Measurements from ENCODE around the gene PRKCH.

Gene PRKCH

DNA sequence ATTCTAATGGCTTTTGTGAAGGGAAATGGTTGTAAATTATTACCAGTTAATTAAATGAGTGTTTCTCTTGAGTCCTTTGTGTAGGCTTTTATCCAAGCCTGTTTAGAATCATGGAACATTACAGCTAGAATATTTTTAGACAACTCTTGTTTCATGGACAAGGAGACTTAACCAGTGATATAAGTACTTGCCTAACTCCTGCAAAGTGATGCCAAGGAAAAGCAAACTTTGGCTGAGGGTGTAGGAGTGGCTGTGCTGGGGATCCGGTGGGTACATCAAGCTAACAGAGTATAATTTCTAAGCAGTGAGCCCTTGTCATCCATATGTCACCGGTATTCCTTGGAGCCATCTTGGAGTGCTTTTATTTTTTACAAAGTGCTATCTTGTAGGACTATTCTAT lies 61.5 kb downstream of the PRKCH start:
- no peak overlapping the region for H3K4me3 ChIP-seq (ENCODE audit: low read length)
- TF ChIP-seq, protein P1, sequence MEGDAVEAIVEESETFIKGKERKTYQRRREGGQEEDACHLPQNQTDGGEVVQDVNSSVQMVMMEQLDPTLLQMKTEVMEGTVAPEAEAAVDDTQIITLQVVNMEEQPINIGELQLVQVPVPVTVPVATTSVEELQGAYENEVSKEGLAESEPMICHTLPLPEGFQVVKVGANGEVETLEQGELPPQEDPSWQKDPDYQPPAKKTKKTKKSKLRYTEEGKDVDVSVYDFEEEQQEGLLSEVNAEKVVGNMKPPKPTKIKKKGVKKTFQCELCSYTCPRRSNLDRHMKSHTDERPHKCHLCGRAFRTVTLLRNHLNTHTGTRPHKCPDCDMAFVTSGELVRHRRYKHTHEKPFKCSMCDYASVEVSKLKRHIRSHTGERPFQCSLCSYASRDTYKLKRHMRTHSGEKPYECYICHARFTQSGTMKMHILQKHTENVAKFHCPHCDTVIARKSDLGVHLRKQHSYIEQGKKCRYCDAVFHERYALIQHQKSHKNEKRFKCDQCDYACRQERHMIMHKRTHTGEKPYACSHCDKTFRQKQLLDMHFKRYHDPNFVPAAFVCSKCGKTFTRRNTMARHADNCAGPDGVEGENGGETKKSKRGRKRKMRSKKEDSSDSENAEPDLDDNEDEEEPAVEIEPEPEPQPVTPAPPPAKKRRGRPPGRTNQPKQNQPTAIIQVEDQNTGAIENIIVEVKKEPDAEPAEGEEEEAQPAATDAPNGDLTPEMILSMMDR (IDR thresholded peaks at IDR 0.05; ENCODE audit: insufficient read depth, low read depth, low read length, missing control alignments): no peak
- DNase-seq (ENCODE audit: low read depth): no peak

DNA sequence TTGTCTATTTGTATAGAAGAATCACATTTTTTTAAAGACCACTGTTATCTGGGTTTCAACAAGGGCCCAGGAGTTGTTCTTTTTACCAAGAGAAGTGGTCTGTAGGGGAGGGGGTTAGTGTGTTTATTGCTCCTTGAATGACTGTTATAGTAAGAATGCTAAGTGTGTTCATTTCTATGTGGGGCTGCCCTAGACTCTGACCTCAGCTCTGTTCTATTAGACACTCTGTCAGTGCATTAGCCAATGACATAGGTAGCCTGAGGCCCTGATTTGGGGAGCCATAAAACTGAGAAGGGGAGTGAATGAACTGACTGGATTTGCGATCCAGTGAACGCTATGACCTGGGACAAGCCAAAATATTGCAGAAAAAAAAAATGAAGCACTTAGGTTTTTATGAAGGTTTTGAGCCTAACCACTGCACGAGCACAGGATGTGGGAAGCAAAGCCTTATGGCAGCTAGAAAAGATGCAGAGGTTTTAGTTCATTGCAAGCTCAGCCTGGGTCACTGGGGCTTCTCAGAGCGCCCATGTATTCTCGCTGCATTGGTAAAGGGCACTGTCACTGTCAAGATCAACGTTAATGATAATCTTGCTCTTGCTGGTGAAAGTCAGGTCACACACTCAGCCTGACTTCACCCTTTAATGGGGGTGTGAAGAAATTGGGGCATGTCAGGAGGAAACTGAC lies 63.8 kb downstream of the PRKCH start:
- TF ChIP-seq, protein P1 (IDR thresholded peaks at IDR 0.05; ENCODE audit: insufficient read depth, low read depth, low read length, missing control alignments): no peak
- no peak for DNase-seq (ENCODE audit: low read depth)
- no peak overlapping the region for H3K4me3 ChIP-seq (ENCODE audit: low read length)

DNA sequence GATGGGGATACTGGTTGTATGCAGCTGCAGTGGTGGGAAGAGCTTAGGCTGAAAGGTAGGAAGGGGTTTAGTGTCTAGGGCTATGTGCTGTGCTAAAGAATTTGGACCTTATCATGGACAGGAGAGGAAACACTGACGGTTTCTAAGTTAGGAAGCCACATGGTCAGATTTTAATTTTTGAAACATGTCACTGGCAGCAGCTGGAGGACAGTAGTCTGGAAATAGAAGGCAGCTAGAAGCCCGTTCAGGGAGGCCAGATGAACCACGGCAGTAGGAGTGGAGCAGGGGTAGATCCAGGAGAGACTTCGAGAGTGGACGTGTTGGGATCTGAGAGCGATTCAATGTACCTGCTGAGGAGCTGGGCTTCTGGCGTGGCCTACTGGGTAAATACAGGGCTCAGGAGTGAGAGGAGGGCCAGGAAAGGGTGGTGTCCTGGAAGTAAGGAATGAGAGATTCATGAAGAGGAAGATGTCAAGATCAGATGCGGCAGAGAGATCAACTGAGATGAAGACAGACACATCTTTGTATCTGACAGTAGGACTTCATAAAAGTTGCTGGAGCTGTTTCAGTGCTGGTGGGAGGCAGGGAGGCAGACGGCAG lies 64.9 kb downstream of the PRKCH start:
- no peak overlapping the region for H3K4me3 ChIP-seq (ENCODE audit: low read length)
- TF ChIP-seq, protein P1 (IDR thresholded peaks at IDR 0.05; ENCODE audit: insufficient read depth, low read depth, low read length, missing control alignments): no peak
- DNase-seq (ENCODE audit: low read depth): no peak

DNA sequence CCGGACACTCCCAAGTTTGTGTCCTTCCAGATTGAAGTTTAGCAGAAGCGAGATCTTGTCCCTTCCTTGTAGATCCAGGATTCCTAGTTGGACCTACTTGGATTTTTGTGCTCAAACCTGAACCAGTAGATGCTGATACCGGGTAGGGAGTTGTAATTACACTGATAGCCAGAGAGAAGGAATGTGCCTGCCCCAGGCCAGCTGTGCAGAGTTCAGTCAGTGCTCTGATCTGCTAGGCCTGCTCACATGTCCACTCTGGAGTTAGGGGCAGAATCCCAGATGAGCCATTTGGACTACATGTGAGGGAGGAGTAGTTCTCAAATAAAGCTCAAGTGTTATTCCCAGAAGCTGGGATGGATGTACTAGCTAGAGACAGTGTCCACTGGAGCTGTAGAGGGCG lies 65.7 kb downstream of the PRKCH start:
- DNase-seq (ENCODE audit: low read depth): no peak
- no peak overlapping the region for H3K4me3 ChIP-seq (ENCODE audit: low read length)
- TF ChIP-seq, protein P1 (IDR thresholded peaks at IDR 0.05; ENCODE audit: insufficient read depth, low read depth, low read length, missing control alignments): no peak

DNA sequence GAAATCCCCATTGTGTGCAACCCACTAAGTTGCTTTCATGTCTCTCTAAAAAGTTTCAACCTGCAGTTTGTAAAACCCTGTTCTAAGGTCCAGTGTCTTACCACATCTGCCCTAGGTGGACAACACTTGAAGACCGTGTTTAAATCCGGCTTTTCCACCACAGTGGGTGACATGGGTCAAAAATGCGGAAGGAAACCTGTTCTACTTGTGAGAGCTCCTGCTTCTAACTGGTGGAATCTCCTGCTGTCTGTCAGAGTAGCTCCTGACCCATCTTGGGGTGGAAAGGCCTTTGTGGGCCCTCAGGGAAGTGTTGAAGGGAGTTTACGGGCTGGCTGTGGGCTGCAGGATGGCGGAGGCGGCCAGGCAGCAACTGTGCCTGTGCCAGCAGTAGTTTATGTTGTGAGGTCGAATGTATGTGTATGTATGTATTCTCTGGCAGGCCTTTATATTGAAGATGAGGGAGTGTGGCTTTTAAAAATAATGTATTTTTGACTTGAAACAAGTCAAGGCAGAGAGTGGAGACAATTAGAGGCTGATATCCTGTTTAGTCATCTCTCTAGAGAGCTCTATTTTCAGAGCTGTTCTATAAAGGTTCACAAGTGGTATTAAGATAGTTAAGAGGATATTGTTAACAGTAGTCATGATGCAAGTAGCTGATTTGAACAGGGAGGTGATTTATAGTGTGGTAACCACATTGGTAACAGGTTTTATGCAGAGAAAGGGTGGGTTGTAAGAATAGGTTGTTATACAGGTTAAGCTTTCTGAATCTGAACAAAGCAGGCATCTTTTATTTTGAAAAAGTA lies 67.0 kb downstream of the PRKCH start:
- DNase-seq (ENCODE audit: low read depth): peak; percentile 80

DNA sequence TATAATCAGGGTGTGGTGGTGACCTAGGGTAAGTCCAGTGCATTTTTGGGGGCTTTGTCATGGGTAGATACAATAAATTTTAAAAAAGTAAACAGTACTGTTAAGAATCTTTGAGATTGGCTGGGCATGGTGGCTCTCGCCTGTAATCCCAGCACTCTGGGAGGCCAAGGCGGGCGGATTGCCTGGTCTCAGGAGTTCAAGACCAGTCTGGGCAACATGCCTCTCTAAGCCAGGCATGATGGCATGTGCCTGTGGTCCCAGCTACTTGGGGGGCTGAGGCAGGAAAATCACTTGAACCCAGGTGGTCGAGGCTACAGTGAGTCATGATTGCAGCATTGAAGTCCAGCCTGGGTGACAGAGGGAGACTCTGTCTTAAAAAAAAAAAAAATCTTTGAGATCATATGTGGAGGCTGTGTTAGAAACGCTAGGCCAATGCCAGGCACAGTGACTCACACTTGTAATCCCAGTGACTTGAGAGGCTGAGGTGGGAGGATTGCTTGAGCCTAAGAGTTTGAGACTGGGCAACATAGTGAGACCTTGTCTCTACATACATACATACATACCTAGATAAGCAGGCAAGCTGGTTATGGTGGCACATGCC lies 67.7 kb downstream of the PRKCH start:
- no peak overlapping the region for H3K4me3 ChIP-seq (ENCODE audit: low read length)
- TF ChIP-seq, protein P1 (IDR thresholded peaks at IDR 0.05; ENCODE audit: insufficient read depth, low read depth, low read length, missing control alignments): no peak
- peak; percentile 56 for DNase-seq (ENCODE audit: low read depth)

More for the DNA sequence above, 67.0 kb downstream of the PRKCH start:
- TF ChIP-seq, protein P1 (IDR thresholded peaks at IDR 0.05; ENCODE audit: insufficient read depth, low read depth, low read length, missing control alignments): no peak
- H3K4me3 ChIP-seq (ENCODE audit: low read length): no peak overlapping the region

Measured in epithelial cell of esophagus (primary cell).